Measurements from ENCODE around the gene BBLN.

DNA sequence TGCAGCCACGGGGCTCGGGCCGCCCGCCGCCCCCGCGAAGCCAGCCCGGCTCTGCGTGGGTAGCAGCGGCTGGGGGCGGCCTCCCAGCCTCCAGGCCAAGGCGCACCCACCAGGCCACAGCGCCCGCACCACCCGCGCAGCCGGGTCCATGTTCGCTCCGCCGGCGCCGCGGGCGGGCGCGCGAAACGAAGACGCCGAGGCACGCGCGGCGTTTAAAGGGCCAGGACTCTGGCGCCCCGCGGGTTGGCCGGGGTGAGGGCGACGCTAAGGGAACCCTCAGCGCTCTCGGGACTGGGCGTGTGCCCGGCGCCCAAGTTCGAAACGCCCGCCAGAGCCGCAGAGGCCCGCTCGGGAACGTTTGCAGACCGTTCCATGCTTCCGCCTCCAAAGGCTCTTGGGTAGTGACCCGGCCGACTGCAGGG lies 32.5 kb upstream of the BBLN start, which contains the start of gene PTGES2:
- no peak for TF ChIP-seq EZH2 (IDR thresholded peaks at IDR 0.05; ENCODE audit: borderline replicate concordance, insufficient read depth, low read depth, low read length, poor library complexity, severe bottlenecking)
- TF ChIP-seq, protein P1, sequence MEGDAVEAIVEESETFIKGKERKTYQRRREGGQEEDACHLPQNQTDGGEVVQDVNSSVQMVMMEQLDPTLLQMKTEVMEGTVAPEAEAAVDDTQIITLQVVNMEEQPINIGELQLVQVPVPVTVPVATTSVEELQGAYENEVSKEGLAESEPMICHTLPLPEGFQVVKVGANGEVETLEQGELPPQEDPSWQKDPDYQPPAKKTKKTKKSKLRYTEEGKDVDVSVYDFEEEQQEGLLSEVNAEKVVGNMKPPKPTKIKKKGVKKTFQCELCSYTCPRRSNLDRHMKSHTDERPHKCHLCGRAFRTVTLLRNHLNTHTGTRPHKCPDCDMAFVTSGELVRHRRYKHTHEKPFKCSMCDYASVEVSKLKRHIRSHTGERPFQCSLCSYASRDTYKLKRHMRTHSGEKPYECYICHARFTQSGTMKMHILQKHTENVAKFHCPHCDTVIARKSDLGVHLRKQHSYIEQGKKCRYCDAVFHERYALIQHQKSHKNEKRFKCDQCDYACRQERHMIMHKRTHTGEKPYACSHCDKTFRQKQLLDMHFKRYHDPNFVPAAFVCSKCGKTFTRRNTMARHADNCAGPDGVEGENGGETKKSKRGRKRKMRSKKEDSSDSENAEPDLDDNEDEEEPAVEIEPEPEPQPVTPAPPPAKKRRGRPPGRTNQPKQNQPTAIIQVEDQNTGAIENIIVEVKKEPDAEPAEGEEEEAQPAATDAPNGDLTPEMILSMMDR (IDR thresholded peaks at IDR 0.05) = no peak

Data from B cell (primary cell).